OCI-M2 (cell line): ENCODE data around the gene HDAC10.

Experiments
- DNase-seq: peaks from one replicate; lab custom pipeline; 2025; ENCODE audit not compliant: unreplicated experiment; lab: John Stamatoyannopoulos, UW

HDAC10 gene

DNA sequence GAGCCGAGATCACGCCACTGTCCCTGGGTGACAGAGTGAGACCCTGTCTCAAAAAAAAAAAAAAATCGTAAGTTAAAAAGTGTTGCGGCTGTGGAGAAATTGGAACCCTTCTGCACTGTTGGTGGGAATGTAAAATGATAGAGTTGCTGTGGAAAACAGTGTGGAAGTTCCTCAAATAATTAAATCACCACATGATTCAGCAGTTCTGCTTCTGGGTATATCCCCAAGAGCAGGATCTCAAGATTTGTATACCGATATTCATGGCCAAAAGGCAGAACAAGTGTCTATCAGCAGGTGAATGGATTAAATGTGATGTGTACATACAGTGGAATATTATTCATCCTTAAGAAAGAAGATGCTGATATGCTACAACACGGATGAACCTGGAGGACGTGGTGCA is 46.5 kb downstream of the HDAC10 start:
- no peak for DNase-seq

DNA sequence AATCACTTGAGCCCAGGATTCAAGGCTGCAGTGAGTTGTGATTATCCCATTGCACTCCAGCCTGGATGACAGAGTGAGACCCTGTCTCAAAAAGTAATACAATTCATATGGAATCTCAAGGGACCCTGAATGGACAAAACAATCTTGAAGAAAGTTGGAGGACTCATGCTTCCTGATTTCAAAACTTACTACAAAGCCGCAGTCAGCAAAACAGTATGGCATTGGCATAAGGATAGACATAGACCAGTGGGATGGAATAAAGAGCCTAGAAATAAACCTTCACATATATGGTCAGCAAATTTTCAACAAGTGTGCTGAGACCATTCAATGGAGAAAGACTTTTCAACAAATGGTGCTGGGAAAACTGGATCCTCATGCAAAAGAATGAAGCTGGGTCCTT is 47.8 kb downstream of the HDAC10 start:
- DNase-seq: no peak

GRCh38 chr22:50202130-50202666 is 48.9 kb downstream of the HDAC10 start:
- no peak for DNase-seq

- DNase-seq: no peak
Measured at GRCh38 chr22:50201191-50202129, 49.6 kb downstream of the HDAC10 start.

DNA sequence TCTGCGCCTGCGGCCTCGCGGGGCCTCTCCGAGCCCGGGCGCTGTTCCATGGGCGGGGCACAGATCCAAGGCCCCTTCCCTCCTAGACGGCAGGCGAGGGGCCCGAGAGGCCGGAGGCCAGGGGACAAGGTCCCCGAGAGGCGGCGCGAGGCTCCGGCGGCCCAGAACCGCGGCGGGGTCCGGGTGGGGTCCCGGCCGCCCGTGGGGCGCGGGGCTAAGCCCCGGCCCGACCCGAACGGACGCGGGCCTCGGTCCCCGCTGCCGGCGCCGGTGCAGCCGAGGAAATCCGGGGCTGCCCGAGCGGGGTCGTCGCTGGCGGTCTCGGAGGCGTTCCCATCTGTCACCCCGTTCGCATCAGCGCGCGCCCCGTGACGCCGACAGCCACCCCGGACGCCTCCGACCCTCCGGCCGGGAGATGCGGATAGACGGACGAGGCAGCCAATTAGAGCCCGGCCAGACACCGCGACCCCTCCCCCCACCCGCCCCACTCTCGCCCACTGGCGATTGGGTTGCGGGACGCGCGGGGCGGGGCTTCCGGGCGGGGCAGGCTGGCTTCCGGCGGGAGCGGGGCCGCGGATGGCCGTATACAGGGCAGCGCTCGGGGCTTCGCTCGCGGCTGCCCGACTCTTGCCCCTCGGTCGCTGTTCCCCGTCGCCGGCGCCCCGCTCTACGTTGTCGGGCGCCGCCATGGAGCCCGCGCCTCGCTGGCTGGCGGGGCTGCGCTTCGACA is 50.4 kb downstream of the HDAC10 start, which contains the start of gene SELENOO:
Gene SELENOO, plus strand, starts transcription at position 551 of the 730 bp plus-strand sequence. Its CDS starts 26 bp downstream, at position 577.
- DNase-seq: no peak

- DNase-seq: no peak
Measured at GRCh38 chr22:50199829-50200460, 51.1 kb downstream of the HDAC10 start.

DNA sequence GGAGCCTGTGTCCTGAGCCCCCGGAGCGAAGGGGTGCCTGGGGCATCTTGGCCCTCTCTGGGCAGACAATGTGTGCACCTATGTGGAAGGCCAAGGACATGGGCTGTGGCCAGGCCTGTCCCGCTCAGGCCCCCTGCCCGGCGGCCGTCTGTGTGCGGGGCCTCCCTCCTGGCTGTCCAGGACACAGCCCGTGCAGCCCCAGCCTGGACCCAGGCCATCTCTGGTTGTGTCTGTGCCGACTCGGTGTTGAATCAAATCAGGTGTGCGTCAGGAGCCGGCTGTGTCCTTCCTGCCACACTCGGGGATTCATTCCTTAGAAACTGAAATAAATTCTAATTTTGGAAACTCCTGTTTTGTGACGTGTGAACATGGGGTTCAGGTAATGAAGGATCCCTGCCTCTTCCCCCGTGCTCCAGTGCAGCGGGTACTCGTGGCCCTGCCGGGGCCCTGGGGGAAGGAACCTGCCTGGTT is 51.8 kb downstream of the HDAC10 start:
- no peak for DNase-seq

DNA sequence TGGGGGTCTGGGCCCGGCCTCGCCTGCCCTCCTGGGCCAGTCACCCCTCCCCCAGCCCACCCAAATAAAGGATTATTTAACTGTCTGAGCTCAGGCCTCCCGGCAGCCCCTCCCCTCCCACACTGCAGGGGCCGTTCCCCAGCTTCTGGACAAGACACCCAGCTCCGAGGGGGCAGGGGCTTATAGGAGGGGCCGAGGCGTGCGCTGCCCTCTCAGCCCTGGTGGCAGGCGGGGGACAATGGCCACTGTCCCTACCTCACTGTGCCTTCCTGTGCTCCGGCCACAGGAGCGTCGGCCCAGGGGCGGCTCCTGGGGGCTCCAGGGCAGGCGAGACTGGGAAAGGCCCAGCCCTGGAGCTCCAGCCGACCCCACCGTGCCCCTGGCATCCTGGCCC is 52.4 kb downstream of the HDAC10 start:
- DNase-seq: no peak

DNA sequence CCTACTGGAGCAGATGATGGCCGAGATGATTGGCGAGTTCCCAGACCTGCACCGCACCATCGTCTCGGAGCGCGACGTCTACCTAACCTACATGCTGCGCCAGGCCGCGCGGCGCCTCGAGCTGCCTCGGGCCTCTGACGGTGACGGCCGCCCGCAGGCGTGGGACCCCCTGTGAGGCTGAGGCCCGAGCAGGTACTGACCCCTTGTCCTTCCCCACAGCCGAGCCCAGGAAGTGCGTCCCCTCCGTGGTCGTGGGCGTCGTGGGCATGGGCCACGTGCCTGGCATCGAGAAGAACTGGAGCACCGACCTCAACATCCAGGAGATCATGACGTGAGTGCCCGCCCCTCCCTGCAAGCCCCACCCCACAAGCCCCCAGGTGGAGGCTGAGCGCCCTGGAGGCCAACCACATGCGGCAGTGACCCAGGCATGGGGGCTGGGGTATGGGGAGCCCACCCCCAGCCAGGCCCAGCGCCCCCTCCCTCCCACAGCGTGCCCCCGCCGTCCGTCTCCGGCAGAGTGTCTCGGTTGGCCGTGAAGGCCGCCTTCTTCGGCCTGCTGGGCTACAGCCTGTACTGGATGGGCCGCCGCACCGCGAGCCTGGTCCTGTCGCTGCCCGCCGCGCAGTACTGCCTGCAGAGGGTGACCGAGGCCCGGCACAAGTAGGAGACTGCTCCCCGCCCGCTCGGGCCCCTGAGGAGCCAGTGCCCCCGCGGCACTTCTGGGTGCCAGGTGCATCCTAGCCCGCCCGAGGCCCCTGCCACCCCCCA is 53.0 kb downstream of the HDAC10 start:
- DNase-seq: no peak

GRCh38 chr22:50197000-50197800 is 53.9 kb downstream of the HDAC10 start:
- no peak for DNase-seq

DNA sequence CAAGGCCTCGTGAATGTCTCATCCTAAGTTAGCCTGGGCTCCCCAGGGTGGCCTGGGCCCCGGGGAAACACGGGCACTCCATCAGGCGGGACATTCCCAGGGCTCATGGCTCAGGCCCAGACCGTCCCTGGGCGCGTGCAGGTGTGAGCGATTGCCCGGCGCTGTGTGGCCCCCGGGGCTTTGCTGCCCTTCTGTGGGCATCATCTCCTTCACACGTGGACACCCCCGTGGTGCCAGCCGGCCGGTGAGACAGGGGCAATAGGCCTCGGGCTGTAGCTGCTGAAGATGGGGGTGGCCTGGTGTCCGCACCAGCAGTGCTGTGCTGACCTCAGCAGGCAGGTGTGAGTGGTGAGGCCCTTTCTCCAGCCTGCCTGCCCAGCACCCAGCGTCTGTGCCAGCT is 54.8 kb downstream of the HDAC10 start:
- DNase-seq: no peak
